SK-N-SH (cell line): ENCODE data around the gene SLC26A8. TPM values are rescaled to one million over a fixed set of nuclear protein-coding genes. Genes with fewer than 3 reads are reported as not detected.
A peak's percentile ranks its signal among the peaks of the same experiment; 100 is the strongest.

Experiments used
- CTCF ChIA-PET: fragments of 300-600, 350-600 bp; formaldehyde crosslinking; extraction: SDS; loops from one replicate; lab custom pipeline; 2021; lab: Yijun Ruan, JAX
- POLR2A ChIA-PET: fragments of 350-600 bp; sonication (Branson Sonifier 250); formaldehyde crosslinking; extraction: SDS; loops from one replicate; lab custom pipeline; 2020; ENCODE audit warnings: antibody characterized with exemption, inconsistent platforms; lab: Yijun Ruan, JAX
- DNase-seq: peaks from one replicate; pipeline ENCODE4 v3.0.0; 2012
- H2AFZ ChIP-seq: fragments of 200-600 bp; sonication (generic); 2 replicates; pipeline ENCODE4 v1.8.1; 2016; ENCODE audit warnings: antibody characterized with exemption, mild to moderate bottlenecking, low read depth
- H3F3A ChIP-seq: fragments of 200-600 bp; sonication (generic); replicated peaks from 2 replicates; pipeline ENCODE3; 2016; ENCODE audit warnings: antibody characterized with exemption, mild to moderate bottlenecking; ENCODE audit not compliant: insufficient read depth
- H3K27ac ChIP-seq, 2 experiments: fragments of 200-500 bp in 1 of 2; fragments of 200-600 bp in 1 of 2; sonication (Bioruptor generic) in 1 of 2; sonication (generic), shearing (Covaris generic) in 1 of 2; 2 replicates each; pipeline versions ENCODE4 v1.5.1 to v1.6.1; 2014 to 2016; ENCODE audit warnings: low read depth in 2 of 2, inconsistent platforms in 1 of 2, low read length in 1 of 2, mild to moderate bottlenecking in 1 of 2, mixed read lengths in 1 of 2
- H3K27me3 ChIP-seq: fragments of 200-600 bp; sonication (generic), shearing (Covaris generic); 2 replicates; pipeline ENCODE4 v1.6.1; 2016; ENCODE audit warnings: mixed run types; ENCODE audit not compliant: insufficient read depth
- H3K36me3 ChIP-seq, 2 experiments: fragments of 200-500 bp in 1 of 2; fragments of 200-600 bp in 1 of 2; sonication (Bioruptor generic) in 1 of 2; sonication (generic) in 1 of 2; replicated peaks in 1 of 2; 2 replicates each; pipeline versions ENCODE3 to v1.5.1; 2014 to 2016; ENCODE audit warnings: low read length in 1 of 2, mild to moderate bottlenecking in 1 of 2; ENCODE audit not compliant: insufficient read depth in 2 of 2, control insufficient read depth in 1 of 2
- H3K4me1 ChIP-seq, 2 experiments: fragments of 200-500 bp in 1 of 2; fragments of 200-600 bp in 1 of 2; sonication (Bioruptor generic) in 1 of 2; sonication (generic), shearing (Covaris generic) in 1 of 2; 2 replicates each; pipeline versions ENCODE4 v1.5.1 to v1.6.1; 2014 to 2016; ENCODE audit warnings: low read depth in 1 of 2, low read length in 1 of 2, mixed run types in 1 of 2; ENCODE audit not compliant: insufficient read depth in 2 of 2, control insufficient read depth in 1 of 2
- H3K4me2 ChIP-seq: fragments of 200-600 bp; sonication (generic), shearing (Covaris generic); 2 replicates; pipeline ENCODE4 v1.6.1; 2017; ENCODE audit warnings: mixed run types
- H3K4me3 ChIP-seq, 2 experiments: fragments of 200-500 bp in 1 of 2; fragments of 200-600 bp in 1 of 2; sonication (Bioruptor generic) in 1 of 2; sonication (generic), shearing (Covaris generic) in 1 of 2; 2 replicates each; pipeline versions ENCODE4 v1.5.1 to v1.8.1; 2014 to 2016; ENCODE audit warnings: low read depth in 2 of 2, inconsistent platforms in 1 of 2, low read length in 1 of 2, mild to moderate bottlenecking in 1 of 2, mixed read lengths in 1 of 2, moderate library complexity in 1 of 2
- H3K79me2 ChIP-seq: fragments of 200-600 bp; sonication (generic); 2 replicates; pipeline ENCODE4 v1.8.1; 2017; ENCODE audit warnings: mild to moderate bottlenecking; ENCODE audit not compliant: insufficient read depth
- H3K9ac ChIP-seq: fragments of 200-600 bp; sonication (generic); 2 replicates; pipeline ENCODE4 v1.6.1; 2017; ENCODE audit warnings: mixed run types
- H3K9me2 ChIP-seq: fragments of 200-600 bp; sonication (generic); 2 replicates; pipeline ENCODE4 v1.6.1; 2017; ENCODE audit warnings: mixed run types
- H3K9me3 ChIP-seq: fragments of 200-600 bp; sonication (generic); 2 replicates; pipeline ENCODE4 v1.6.1; 2017; ENCODE audit warnings: mixed run types, mild to moderate bottlenecking, moderate library complexity
- H4K20me1 ChIP-seq: fragments of 200-600 bp; sonication (generic); 2 replicates; pipeline ENCODE4 v1.6.1; 2017; ENCODE audit warnings: mild to moderate bottlenecking, mixed run types; ENCODE audit not compliant: insufficient read depth
- FOXJ3 ChIP-seq: sonication (generic); formaldehyde crosslinking; IDR thresholded peaks from 2 replicates; pipeline ENCODE4 v1.5.1; 2020; ENCODE audit warnings: mild to moderate bottlenecking, missing genetic modification reagents
- TCF12 ChIP-seq: IDR thresholded peaks from 2 replicates; pipeline ENCODE4 v1.4.0; 2012
- WGBS: methylation state at CpG from one replicate; pipeline ENCODE4 v1.1.6; 2017; ENCODE audit warnings: low lambda C conversion rate; 5-methylcytosine and 5-hydroxymethylcytosine counted together
- polyA plus RNA-seq, 3 experiments: library from polyadenylated mRNA; depleted of rRNA; stranded (reverse); fragments of >200 nt; gene quantifications; 2 replicates each; pipeline ENCODE4 v1.2.3, GENCODE V29; 2012
- TF ChIP-seq, protein P1 (sequence below): IDR thresholded peaks from 2 replicates; pipeline ENCODE4 v1.6.1; 2012; ENCODE audit warnings: mild to moderate bottlenecking, low read depth, low read length, moderate library complexity
- TF ChIP-seq, protein P2 (sequence below): IDR thresholded peaks from 2 replicates; pipeline ENCODE4; 2012
- TF ChIP-seq, protein P3 (sequence below): IDR thresholded peaks from 2 replicates; pipeline ENCODE4 v1.4.0; 2012; ENCODE audit warnings: low read depth, borderline replicate concordance
- TF ChIP-seq, protein P4 (sequence below): fragments of 150-350 bp; IDR thresholded peaks from 2 replicates; pipeline ENCODE4 v1.6.1; 2017; ENCODE audit warnings: antibody characterized with exemption, low read length, low read depth, borderline replicate concordance

The SLC26A8 gene
- polyA plus RNA-seq, 1 of the 3 experiments (the other 2 are of a cell fraction): not detected

DNA sequence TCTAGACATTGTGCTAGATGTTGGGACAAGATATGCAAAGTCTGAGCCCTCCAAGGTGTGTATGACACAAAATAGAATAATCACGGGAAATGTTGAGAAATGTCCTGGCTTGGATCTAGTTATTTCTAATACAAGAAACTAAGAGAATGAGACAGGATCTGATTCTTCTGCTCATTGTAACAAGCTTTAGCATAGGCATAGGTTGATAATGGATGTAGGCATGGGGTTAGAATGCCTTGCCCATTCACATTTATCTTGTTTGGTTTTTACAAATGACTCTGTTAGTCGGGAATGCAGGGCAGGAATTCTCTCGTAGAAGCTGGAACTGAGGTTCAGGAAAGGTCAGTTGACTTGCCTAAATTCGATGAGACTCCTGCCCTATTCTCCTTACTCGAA is 1.5 kb upstream of the SLC26A8 start (continued):
- TF ChIP-seq, protein P1, sequence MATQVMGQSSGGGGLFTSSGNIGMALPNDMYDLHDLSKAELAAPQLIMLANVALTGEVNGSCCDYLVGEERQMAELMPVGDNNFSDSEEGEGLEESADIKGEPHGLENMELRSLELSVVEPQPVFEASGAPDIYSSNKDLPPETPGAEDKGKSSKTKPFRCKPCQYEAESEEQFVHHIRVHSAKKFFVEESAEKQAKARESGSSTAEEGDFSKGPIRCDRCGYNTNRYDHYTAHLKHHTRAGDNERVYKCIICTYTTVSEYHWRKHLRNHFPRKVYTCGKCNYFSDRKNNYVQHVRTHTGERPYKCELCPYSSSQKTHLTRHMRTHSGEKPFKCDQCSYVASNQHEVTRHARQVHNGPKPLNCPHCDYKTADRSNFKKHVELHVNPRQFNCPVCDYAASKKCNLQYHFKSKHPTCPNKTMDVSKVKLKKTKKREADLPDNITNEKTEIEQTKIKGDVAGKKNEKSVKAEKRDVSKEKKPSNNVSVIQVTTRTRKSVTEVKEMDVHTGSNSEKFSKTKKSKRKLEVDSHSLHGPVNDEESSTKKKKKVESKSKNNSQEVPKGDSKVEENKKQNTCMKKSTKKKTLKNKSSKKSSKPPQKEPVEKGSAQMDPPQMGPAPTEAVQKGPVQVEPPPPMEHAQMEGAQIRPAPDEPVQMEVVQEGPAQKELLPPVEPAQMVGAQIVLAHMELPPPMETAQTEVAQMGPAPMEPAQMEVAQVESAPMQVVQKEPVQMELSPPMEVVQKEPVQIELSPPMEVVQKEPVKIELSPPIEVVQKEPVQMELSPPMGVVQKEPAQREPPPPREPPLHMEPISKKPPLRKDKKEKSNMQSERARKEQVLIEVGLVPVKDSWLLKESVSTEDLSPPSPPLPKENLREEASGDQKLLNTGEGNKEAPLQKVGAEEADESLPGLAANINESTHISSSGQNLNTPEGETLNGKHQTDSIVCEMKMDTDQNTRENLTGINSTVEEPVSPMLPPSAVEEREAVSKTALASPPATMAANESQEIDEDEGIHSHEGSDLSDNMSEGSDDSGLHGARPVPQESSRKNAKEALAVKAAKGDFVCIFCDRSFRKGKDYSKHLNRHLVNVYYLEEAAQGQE: no peak
- TF ChIP-seq, protein P2, sequence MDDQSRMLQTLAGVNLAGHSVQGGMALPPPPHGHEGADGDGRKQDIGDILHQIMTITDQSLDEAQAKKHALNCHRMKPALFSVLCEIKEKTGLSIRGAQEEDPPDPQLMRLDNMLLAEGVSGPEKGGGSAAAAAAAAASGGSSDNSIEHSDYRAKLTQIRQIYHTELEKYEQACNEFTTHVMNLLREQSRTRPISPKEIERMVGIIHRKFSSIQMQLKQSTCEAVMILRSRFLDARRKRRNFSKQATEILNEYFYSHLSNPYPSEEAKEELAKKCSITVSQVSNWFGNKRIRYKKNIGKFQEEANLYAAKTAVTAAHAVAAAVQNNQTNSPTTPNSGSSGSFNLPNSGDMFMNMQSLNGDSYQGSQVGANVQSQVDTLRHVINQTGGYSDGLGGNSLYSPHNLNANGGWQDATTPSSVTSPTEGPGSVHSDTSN: peak; percentile 57
- TF ChIP-seq FOXJ3 (CRISPR knock-in tag): no peak
- TF ChIP-seq TCF12: peak; percentile 44

DNA sequence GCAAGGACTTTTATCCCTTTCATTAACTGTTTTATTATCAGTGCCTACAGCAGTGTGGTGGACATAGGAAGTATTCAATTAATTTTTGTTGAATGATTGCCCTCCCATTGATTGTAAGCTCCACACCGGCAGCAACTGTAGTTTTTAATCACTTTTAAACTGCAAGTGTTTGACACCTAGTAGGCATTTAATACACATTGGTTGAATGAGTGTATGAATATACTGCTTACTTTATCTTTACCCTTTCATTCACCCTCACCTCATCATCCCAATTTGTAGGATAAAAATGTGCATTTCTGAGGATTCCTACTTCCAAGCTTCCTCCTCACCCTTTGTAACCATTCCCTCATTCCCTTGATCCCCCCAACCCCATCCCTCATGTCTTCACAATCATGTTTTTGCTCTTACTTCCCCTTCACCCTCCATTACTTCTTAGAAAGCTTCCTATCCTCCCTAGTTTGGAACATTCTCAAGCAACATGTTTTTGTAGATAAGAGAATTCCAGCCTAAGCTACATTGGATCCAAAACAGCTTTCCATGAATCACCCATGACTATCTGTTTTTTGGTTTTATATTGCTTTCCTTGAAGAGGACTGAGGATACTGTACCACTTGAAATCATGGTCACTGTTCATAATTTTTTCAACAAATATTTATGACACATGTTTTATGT is 955 bp upstream of the SLC26A8 start:
- no peak overlapping the region for H3K4me3 ChIP-seq
- no peak for DNase-seq
- H3K36me3 ChIP-seq: no peaks in the 10 kb centered on the region
- POLR2A ChIA-PET: no interaction called here
- H3K27ac ChIP-seq: peak overlapping the region in 1 of 2 experiments; percentile 45; a peak in 2 of 4 replicates
- no peaks in the 10 kb centered on the region for H3K9me3 ChIP-seq
- H3K79me2 ChIP-seq: peaks cover 27% of the 10 kb centered on the region
- WGBS: 68% methylated on average over 1 of the region's 1 CpG
- H3K27me3 ChIP-seq: no peaks in the 10 kb centered on the region
- H3F3A ChIP-seq: peaks cover 23% of the 10 kb centered on the region
- no peaks in the 10 kb centered on the region; a peak in 2 of 4 replicates for H3K4me1 ChIP-seq
- TF ChIP-seq, protein P3, sequence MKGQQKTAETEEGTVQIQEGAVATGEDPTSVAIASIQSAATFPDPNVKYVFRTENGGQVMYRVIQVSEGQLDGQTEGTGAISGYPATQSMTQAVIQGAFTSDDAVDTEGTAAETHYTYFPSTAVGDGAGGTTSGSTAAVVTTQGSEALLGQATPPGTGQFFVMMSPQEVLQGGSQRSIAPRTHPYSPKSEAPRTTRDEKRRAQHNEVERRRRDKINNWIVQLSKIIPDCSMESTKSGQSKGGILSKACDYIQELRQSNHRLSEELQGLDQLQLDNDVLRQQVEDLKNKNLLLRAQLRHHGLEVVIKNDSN: no peak
- TF ChIP-seq, protein P4, sequence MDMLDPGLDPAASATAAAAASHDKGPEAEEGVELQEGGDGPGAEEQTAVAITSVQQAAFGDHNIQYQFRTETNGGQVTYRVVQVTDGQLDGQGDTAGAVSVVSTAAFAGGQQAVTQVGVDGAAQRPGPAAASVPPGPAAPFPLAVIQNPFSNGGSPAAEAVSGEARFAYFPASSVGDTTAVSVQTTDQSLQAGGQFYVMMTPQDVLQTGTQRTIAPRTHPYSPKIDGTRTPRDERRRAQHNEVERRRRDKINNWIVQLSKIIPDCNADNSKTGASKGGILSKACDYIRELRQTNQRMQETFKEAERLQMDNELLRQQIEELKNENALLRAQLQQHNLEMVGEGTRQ: no peak
- no peaks in the 10 kb centered on the region for H4K20me1 ChIP-seq
- no peaks in the 10 kb centered on the region for H3K9me2 ChIP-seq
- CTCF ChIA-PET: interaction anchor here (8.3 kb wide), 1 partner anchor 70 kb away, joined by 224 read pairs; no protein-coding TSS in a partner anchor
- peak overlapping the region; percentile 4 for H3K4me2 ChIP-seq
- H3K9ac ChIP-seq: no peak overlapping the region
- H2AFZ ChIP-seq: peak overlapping the region; percentile 52; the same call in 1 of the 2 replicates
